Lower lobe of right lung (tissue), 2 donors: ENCODE results near the gene RPL10. TPM values are rescaled to one million over a fixed set of nuclear protein-coding genes. Genes with fewer than 3 reads are reported as not detected.

Experiments
- ATAC-seq, 2 donors: fragments of 200-7000 bp; cut with Tn5 transposase; one replicate each; pipeline ENCODE4 v1.9.1; 2020 to 2022; ENCODE audit warnings: mild to moderate bottlenecking in 2 of 2, moderate library complexity in 2 of 2
- DNase-seq: peaks from one replicate; pipeline ENCODE4 v3.0.0-alpha.2; 2020
- H3K27ac ChIP-seq: fragments of 200-600 bp; one replicate; pipeline ENCODE4 v1.8.0; 2022
- H3K27me3 ChIP-seq: fragments of 200-600 bp; one replicate; pipeline ENCODE4 v1.8.0; 2022; ENCODE audit warnings: low read depth
- H3K36me3 ChIP-seq: fragments of 200-600 bp; one replicate; pipeline ENCODE4 v1.8.0; 2022; ENCODE audit warnings: mild to moderate bottlenecking
- H3K4me1 ChIP-seq: fragments of 200-600 bp; one replicate; pipeline ENCODE4 v1.8.0; 2022
- H3K4me3 ChIP-seq: fragments of 200-600 bp; one replicate; pipeline ENCODE4 v1.8.0; 2022; ENCODE audit warnings: mild to moderate bottlenecking
- H3K9me3 ChIP-seq: fragments of 200-600 bp; one replicate; pipeline ENCODE4 v1.8.0; 2022
- CTCF ChIP-seq: fragments of 200-600 bp; IDR thresholded peaks from one replicate; pipeline ENCODE4 v1.8.0; 2022; ENCODE audit warnings: antibody characterized with exemption, mild to moderate bottlenecking
- intact Hi-C: fragments of 100-400 bp; cut with DNase I; formaldehyde crosslinking; loops from one replicate; pipeline ENCODE4 v1.11.0; 2022
- total RNA-seq: library from RNA; stranded (reverse); fragmentation: NEBNext Ultra II Directional; extraction: Animal tissue kit (Norgen Biotek cat#: 25700); gene quantifications from one replicate; pipeline ENCODE4 v1.2.1, GENCODE V29; 2021
- donor health status: DM: no; HTN: yes; CAD: no; lungs with severe emphysema.

RPL10 gene
- total RNA-seq, 1 donor from 2014 or later = 2,678 TPM

GRCh38 chrX:154441564-154441963 is 43.4 kb downstream of the RPL10 start:
- Histone ChIP-seq H3K36me3 (peaks cover 32% of the 10 kb centered on the region), H3K27me3 (no peaks in the 10 kb centered on the region), H3K4me3 (no peak overlapping the region), H3K9me3 (no peaks in the 10 kb centered on the region), H3K4me1 (peaks cover 21% of the 10 kb centered on the region), H3K27ac (no peak overlapping the region)
- ATAC-seq (no peak), DNase-seq (no peak)
- no peak for TF ChIP-seq CTCF
- intact Hi-C loops = no loop called here

- no peaks in the 10 kb centered on the region for H3K9me3 ChIP-seq
- intact Hi-C loops = no loop called here
- H3K4me1 ChIP-seq = peaks cover 21% of the 10 kb centered on the region
- ATAC-seq = no peak
- H3K27me3 ChIP-seq = no peaks in the 10 kb centered on the region
- no peak for DNase-seq
- peaks cover 32% of the 10 kb centered on the region for H3K36me3 ChIP-seq
- no peak overlapping the region for H3K27ac ChIP-seq
- H3K4me3 ChIP-seq = no peak overlapping the region
- TF ChIP-seq CTCF = no peak
Measured at GRCh38 chrX:154441984-154442707, 44.0 kb downstream of the RPL10 start.

- intact Hi-C loops = no loop called here
- H3K27ac ChIP-seq = peak overlapping the region; percentile 67
- H3K36me3 ChIP-seq = peaks cover 41% of the 10 kb centered on the region
- ATAC-seq = peak; percentile 5 to 7
- no peaks in the 10 kb centered on the region for H3K9me3 ChIP-seq
- TF ChIP-seq CTCF = no peak
- no peaks in the 10 kb centered on the region for H3K27me3 ChIP-seq
- no peak for DNase-seq
- H3K4me3 ChIP-seq = peak overlapping the region; percentile 67
- peaks cover 17% of the 10 kb centered on the region for H3K4me1 ChIP-seq
Measured at GRCh38 chrX:154443479-154443910, 45.3 kb downstream of the RPL10 start.

- H3K9me3 ChIP-seq = no peaks in the 10 kb centered on the region
- peaks cover 48% of the 10 kb centered on the region for H3K36me3 ChIP-seq
- intact Hi-C loops = no loop called here
- no peak for TF ChIP-seq CTCF
- peak within 1 kb of the TSS; percentile 76 for H3K27ac ChIP-seq
- ATAC-seq (peak; percentile 89 to 93), DNase-seq (peak; percentile 87)
- peaks cover 13% of the 10 kb centered on the region for H3K4me1 ChIP-seq
- H3K27me3 ChIP-seq = no peaks in the 10 kb centered on the region
- H3K4me3 ChIP-seq = peak within 1 kb of the TSS; percentile 67
Measured at GRCh38 chrX:154443992-154444754, 46.0 kb downstream of the RPL10 start, which contains the start of gene FAM50A. Gene FAM50A (plus strand): TSS chrX:154444141. CDS start chrX:154444236, 95 bp downstream.

- ATAC-seq (no peak), DNase-seq (no peak)
- intact Hi-C loops = no loop called here
- Histone ChIP-seq H3K4me3 (peak overlapping the region; percentile 67), H3K27ac (peak overlapping the region; percentile 76), H3K27me3 (no peaks in the 10 kb centered on the region), H3K9me3 (no peaks in the 10 kb centered on the region), H3K36me3 (peaks cover 49% of the 10 kb centered on the region), H3K4me1 (peaks cover 13% of the 10 kb centered on the region)
- TF ChIP-seq CTCF = no peak
Measured at GRCh38 chrX:154444755-154445246, 46.6 kb downstream of the RPL10 start.
